ENCODE data around the gene C19orf12. TPM values are rescaled to one million over a fixed set of nuclear protein-coding genes. Genes with fewer than 3 reads are reported as not detected.

Gene C19orf12
- total RNA-seq, 1 donor from 2014 or later = 48.6 TPM

- peak overlapping the region; percentile 98 for H3K27ac ChIP-seq (replicated peaks)
- H3K4me1 ChIP-seq = peaks cover 65% of the 10 kb centered on the region
- no peaks in the 10 kb centered on the region for H3K9me3 ChIP-seq (replicated peaks)
- no peaks in the 10 kb centered on the region for H3K27me3 ChIP-seq (ENCODE audit: low read depth)
- H3K4me3 ChIP-seq = peak overlapping the region; percentile 48
- no peak for TF ChIP-seq CTCF (IDR thresholded peaks at IDR 0.05; ENCODE audit: borderline replicate concordance)
- intact Hi-C loops (cut with micrococcal nuclease) = no loop called here
- H3K36me3 ChIP-seq = no peaks in the 10 kb centered on the region
- peak; percentile 60 for DNase-seq
These were observed 52.3 kb downstream of the C19orf12 start for GRCh38 chr19:29662604-29663404.

- no peak for DNase-seq
- H3K27ac ChIP-seq (replicated peaks) = peak overlapping the region; percentile 98
- no peaks in the 10 kb centered on the region for H3K36me3 ChIP-seq
- no peaks in the 10 kb centered on the region for H3K27me3 ChIP-seq (ENCODE audit: low read depth)
- TF ChIP-seq CTCF (IDR thresholded peaks at IDR 0.05; ENCODE audit: borderline replicate concordance) = no peak
- H3K4me1 ChIP-seq = peaks cover 59% of the 10 kb centered on the region
- H3K4me3 ChIP-seq = peak overlapping the region; percentile 48
- no peaks in the 10 kb centered on the region for H3K9me3 ChIP-seq (replicated peaks)
- intact Hi-C loops (cut with micrococcal nuclease) = no loop called here
These were observed 52.8 kb downstream of the C19orf12 start for GRCh38 chr19:29662278-29662603.

GRCh38 chr19:29660835-29661234 lies 54.2 kb downstream of the C19orf12 start:
- Histone ChIP-seq H3K4me3 (no peak overlapping the region), H3K9me3 (replicated peaks) (no peaks in the 10 kb centered on the region), H3K27ac (replicated peaks) (peak overlapping the region; percentile 98), H3K36me3 (no peaks in the 10 kb centered on the region), H3K27me3 (ENCODE audit: low read depth) (no peaks in the 10 kb centered on the region), H3K4me1 (peaks cover 46% of the 10 kb centered on the region)
- intact Hi-C loops (cut with micrococcal nuclease) = no loop called here
- TF ChIP-seq CTCF (IDR thresholded peaks at IDR 0.05; ENCODE audit: borderline replicate concordance) = no peak
- no peak for DNase-seq

- no peak for TF ChIP-seq CTCF (IDR thresholded peaks at IDR 0.05; ENCODE audit: borderline replicate concordance)
- Histone ChIP-seq H3K4me3 (no peak overlapping the region), H3K4me1 (peaks cover 24% of the 10 kb centered on the region), H3K36me3 (no peaks in the 10 kb centered on the region), H3K9me3 (replicated peaks) (peaks cover 8% of the 10 kb centered on the region), H3K27me3 (ENCODE audit: low read depth) (peaks cover 8% of the 10 kb centered on the region), H3K27ac (replicated peaks) (no peak overlapping the region)
- no peak for DNase-seq
- intact Hi-C loops (cut with micrococcal nuclease) = no loop called here
These were observed 56.7 kb downstream of the C19orf12 start for GRCh38 chr19:29658221-29658991.

DNA sequence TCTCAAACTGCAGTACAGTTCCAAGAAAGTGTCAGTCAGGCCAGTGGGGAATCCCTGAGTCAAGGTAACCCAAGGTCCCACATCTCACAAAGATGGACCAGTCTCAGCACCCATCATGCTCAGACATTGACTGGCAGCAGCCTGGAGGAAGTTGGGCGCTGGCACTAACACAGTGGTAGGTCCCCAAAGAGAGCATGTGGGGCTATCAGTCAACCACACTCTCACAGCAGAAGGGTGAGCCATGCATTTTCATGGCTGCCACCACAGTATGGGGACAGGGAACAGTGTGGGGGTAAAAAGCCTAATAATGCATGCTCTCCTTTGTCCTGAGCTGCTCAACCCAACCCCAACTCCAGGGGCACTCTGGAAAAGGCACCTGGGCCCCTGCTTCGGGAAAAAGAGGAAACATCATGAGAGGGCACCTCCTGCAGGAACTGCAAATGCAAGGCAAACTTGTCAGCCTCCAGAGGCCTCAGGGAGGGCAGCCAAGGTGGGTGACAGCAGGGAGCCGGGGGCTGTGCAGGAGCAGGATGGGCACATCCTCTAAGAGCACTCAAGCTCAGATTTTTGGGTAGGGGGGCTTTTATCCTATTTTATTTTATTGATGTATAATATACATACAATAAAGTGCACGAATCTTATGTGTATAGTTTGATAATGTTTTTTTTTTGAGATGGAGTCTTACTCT lies 59.3 kb downstream of the C19orf12 start:
- no peak for TF ChIP-seq CTCF (IDR thresholded peaks at IDR 0.05; ENCODE audit: borderline replicate concordance)
- H3K27me3 ChIP-seq (ENCODE audit: low read depth) = peaks cover 14% of the 10 kb centered on the region
- no peaks in the 10 kb centered on the region for H3K4me1 ChIP-seq
- no peak overlapping the region for H3K27ac ChIP-seq (replicated peaks)
- no peaks in the 10 kb centered on the region for H3K36me3 ChIP-seq
- H3K4me3 ChIP-seq = no peak overlapping the region
- no peak for DNase-seq
- peaks cover 8% of the 10 kb centered on the region for H3K9me3 ChIP-seq (replicated peaks)
- intact Hi-C loops (cut with micrococcal nuclease) = no loop called here
